ENCODE data around the gene NUDT2.

Gene NUDT2

GRCh38 chr9:34371886-34372466, 42.6 kb downstream of the NUDT2 start:
- Histone ChIP-seq H2BK120ac (ENCODE audit: low read depth, low read length) (no peak overlapping the region), H3K4me2 (ENCODE audit: low read length) (no peak overlapping the region), H3K27me3 (ENCODE audit: insufficient read depth, low read length, poor library complexity) (no peaks in the 10 kb centered on the region), H3K36me3 (ENCODE audit: control insufficient read depth, insufficient read depth, low read length) (peaks cover 6% of the 10 kb centered on the region), H3K18ac (ENCODE audit: low read length) (no peak overlapping the region), H3K4me1 (ENCODE audit: control insufficient read depth, low read depth, low read length) (peaks cover 9% of the 10 kb centered on the region), H3K9ac (ENCODE audit: low read length) (no peak overlapping the region), H2AK5ac (ENCODE audit: low read length) (no peak overlapping the region), H3K27ac (ENCODE audit: low read depth, low read length) (no peak overlapping the region), H4K8ac (ENCODE audit: low read depth, low read length) (no peak overlapping the region), H3K56ac (ENCODE audit: low read length) (no peak overlapping the region), H4K5ac (ENCODE audit: low read length) (no peak overlapping the region), H3K4me3 (ENCODE audit: low read length) (no peak overlapping the region), H3K23ac (ENCODE audit: low read length) (no peak overlapping the region), H3K4ac (ENCODE audit: low read depth, low read length) (no peak overlapping the region), H2BK5ac (ENCODE audit: low read length) (no peak overlapping the region), H2BK15ac (replicated peaks; ENCODE audit: low read depth) (no peak overlapping the region), H3K79me2 (ENCODE audit: control insufficient read depth, insufficient read depth, low read length) (peaks cover 7% of the 10 kb centered on the region), H3K79me1 (ENCODE audit: low read length) (peaks cover 7% of the 10 kb centered on the region)
- whole genome bisulfite sequencing (ENCODE audit: extremely low coverage, insufficient coverage, low lambda C conversion rate): no CpG with 5 or more reads among the region's 60 CpGs
- no peak for DNase-seq

GRCh38 chr9:34372467-34373011, 43.2 kb downstream of the NUDT2 start:
- H3K4me2 ChIP-seq (ENCODE audit: low read length): no peak overlapping the region
- no CpG with 5 or more reads among the region's 41 CpGs for WGBS (ENCODE audit: extremely low coverage, insufficient coverage, low lambda C conversion rate)
- no peak overlapping the region for H3K4ac ChIP-seq (ENCODE audit: low read depth, low read length)
- peaks cover 7% of the 10 kb centered on the region for H3K79me1 ChIP-seq (ENCODE audit: low read length)
- peaks cover 6% of the 10 kb centered on the region for H3K36me3 ChIP-seq (ENCODE audit: control insufficient read depth, insufficient read depth, low read length)
- H3K27ac ChIP-seq (ENCODE audit: low read depth, low read length): no peak overlapping the region
- no peak overlapping the region for H2BK120ac ChIP-seq (ENCODE audit: low read depth, low read length)
- H3K4me3 ChIP-seq (ENCODE audit: low read length): no peak overlapping the region
- no peaks in the 10 kb centered on the region for H3K27me3 ChIP-seq (ENCODE audit: insufficient read depth, low read length, poor library complexity)
- H2AK5ac ChIP-seq (ENCODE audit: low read length): no peak overlapping the region
- DNase-seq: peak; percentile 64
- no peak overlapping the region for H2BK5ac ChIP-seq (ENCODE audit: low read length)
- no peak overlapping the region for H3K23ac ChIP-seq (ENCODE audit: low read length)
- H3K79me2 ChIP-seq (ENCODE audit: control insufficient read depth, insufficient read depth, low read length): peaks cover 7% of the 10 kb centered on the region
- H4K5ac ChIP-seq (ENCODE audit: low read length): no peak overlapping the region
- H2BK15ac ChIP-seq (replicated peaks; ENCODE audit: low read depth): no peak overlapping the region
- no peak overlapping the region for H4K8ac ChIP-seq (ENCODE audit: low read depth, low read length)
- H3K4me1 ChIP-seq (ENCODE audit: control insufficient read depth, low read depth, low read length): peaks cover 9% of the 10 kb centered on the region
- H3K56ac ChIP-seq (ENCODE audit: low read length): no peak overlapping the region
- no peak overlapping the region for H3K18ac ChIP-seq (ENCODE audit: low read length)
- no peak overlapping the region for H3K9ac ChIP-seq (ENCODE audit: low read length)

- Histone ChIP-seq H3K79me1 (ENCODE audit: low read length) (peaks cover 7% of the 10 kb centered on the region), H3K56ac (ENCODE audit: low read length) (peak overlapping the region; percentile 67), H3K4me1 (ENCODE audit: control insufficient read depth, low read depth, low read length) (peaks cover 9% of the 10 kb centered on the region), H3K4me2 (ENCODE audit: low read length) (no peak overlapping the region), H2BK15ac (replicated peaks; ENCODE audit: low read depth) (no peak overlapping the region), H3K36me3 (ENCODE audit: control insufficient read depth, insufficient read depth, low read length) (peaks cover 6% of the 10 kb centered on the region), H4K5ac (ENCODE audit: low read length) (no peak overlapping the region), H3K27ac (ENCODE audit: low read depth, low read length) (no peak overlapping the region), H3K79me2 (ENCODE audit: control insufficient read depth, insufficient read depth, low read length) (peaks cover 7% of the 10 kb centered on the region), H3K9ac (ENCODE audit: low read length) (no peak overlapping the region), H3K18ac (ENCODE audit: low read length) (no peak overlapping the region), H3K27me3 (ENCODE audit: insufficient read depth, low read length, poor library complexity) (no peaks in the 10 kb centered on the region), H3K4me3 (ENCODE audit: low read length) (no peak overlapping the region), H2AK5ac (ENCODE audit: low read length) (no peak overlapping the region), H3K23ac (ENCODE audit: low read length) (no peak overlapping the region), H4K8ac (ENCODE audit: low read depth, low read length) (no peak overlapping the region), H3K4ac (ENCODE audit: low read depth, low read length) (no peak overlapping the region), H2BK120ac (ENCODE audit: low read depth, low read length) (no peak overlapping the region), H2BK5ac (ENCODE audit: low read length) (no peak overlapping the region)
- WGBS (ENCODE audit: extremely low coverage, insufficient coverage, low lambda C conversion rate): no CpG with 5 or more reads among the region's 2 CpGs
- DNase-seq: no peak
Measured at GRCh38 chr9:34373749-34374148, 44.4 kb downstream of the NUDT2 start.

GRCh38 chr9:34374339-34374738, 45.0 kb downstream of the NUDT2 start:
- Histone ChIP-seq H3K27me3 (ENCODE audit: insufficient read depth, low read length, poor library complexity) (no peaks in the 10 kb centered on the region), H4K8ac (ENCODE audit: low read depth, low read length) (no peak overlapping the region), H3K36me3 (ENCODE audit: control insufficient read depth, insufficient read depth, low read length) (peaks cover 6% of the 10 kb centered on the region), H3K79me1 (ENCODE audit: low read length) (peaks cover 7% of the 10 kb centered on the region), H3K4me2 (ENCODE audit: low read length) (no peak overlapping the region), H2BK15ac (replicated peaks; ENCODE audit: low read depth) (no peak overlapping the region), H2BK120ac (ENCODE audit: low read depth, low read length) (no peak overlapping the region), H2AK5ac (ENCODE audit: low read length) (peak overlapping the region; percentile 48), H3K23ac (ENCODE audit: low read length) (no peak overlapping the region), H4K5ac (ENCODE audit: low read length) (no peak overlapping the region), H3K4ac (ENCODE audit: low read depth, low read length) (no peak overlapping the region), H3K4me1 (ENCODE audit: control insufficient read depth, low read depth, low read length) (peaks cover 9% of the 10 kb centered on the region), H3K27ac (ENCODE audit: low read depth, low read length) (no peak overlapping the region), H3K4me3 (ENCODE audit: low read length) (no peak overlapping the region), H3K79me2 (ENCODE audit: control insufficient read depth, insufficient read depth, low read length) (peaks cover 7% of the 10 kb centered on the region), H3K18ac (ENCODE audit: low read length) (no peak overlapping the region), H3K56ac (ENCODE audit: low read length) (peak overlapping the region; percentile 67), H2BK5ac (ENCODE audit: low read length) (no peak overlapping the region), H3K9ac (ENCODE audit: low read length) (no peak overlapping the region)
- WGBS (ENCODE audit: extremely low coverage, insufficient coverage, low lambda C conversion rate): no CpG with 5 or more reads among the region's 3 CpGs
- no peak for DNase-seq

GRCh38 chr9:34374905-34375552, 45.7 kb downstream of the NUDT2 start:
- H3K27ac ChIP-seq (ENCODE audit: low read depth, low read length): peak overlapping the region; percentile 9

More at GRCh38 chr9:34374905-34375552, 45.7 kb downstream of the NUDT2 start:
- Histone ChIP-seq H3K23ac (ENCODE audit: low read length) (no peak overlapping the region), H3K36me3 (ENCODE audit: control insufficient read depth, insufficient read depth, low read length) (peaks cover 6% of the 10 kb centered on the region), H3K4me2 (ENCODE audit: low read length) (peak overlapping the region; percentile 53), H4K8ac (ENCODE audit: low read depth, low read length) (no peak overlapping the region), H3K18ac (ENCODE audit: low read length) (no peak overlapping the region), H3K56ac (ENCODE audit: low read length) (peak overlapping the region; percentile 93), H3K4ac (ENCODE audit: low read depth, low read length) (no peak overlapping the region), H3K79me1 (ENCODE audit: low read length) (peaks cover 7% of the 10 kb centered on the region), H2BK5ac (ENCODE audit: low read length) (peak overlapping the region; percentile 41), H3K79me2 (ENCODE audit: control insufficient read depth, insufficient read depth, low read length) (peaks cover 7% of the 10 kb centered on the region), H2BK120ac (ENCODE audit: low read depth, low read length) (no peak overlapping the region), H3K4me3 (ENCODE audit: low read length) (no peak overlapping the region), H3K9ac (ENCODE audit: low read length) (peak overlapping the region; percentile 88), H2BK15ac (replicated peaks; ENCODE audit: low read depth) (no peak overlapping the region), H3K4me1 (ENCODE audit: control insufficient read depth, low read depth, low read length) (peaks cover 11% of the 10 kb centered on the region), H2AK5ac (ENCODE audit: low read length) (no peak overlapping the region), H4K5ac (ENCODE audit: low read length) (no peak overlapping the region), H3K27me3 (ENCODE audit: insufficient read depth, low read length, poor library complexity) (no peaks in the 10 kb centered on the region)
- no CpG with 5 or more reads among the region's 5 CpGs for WGBS (ENCODE audit: extremely low coverage, insufficient coverage, low lambda C conversion rate)
- peak; percentile 97 for DNase-seq

Measured in mesendoderm (in vitro differentiated cells).